ENCODE data around the gene PCDHB4. TPM values are rescaled to one million over a fixed set of nuclear protein-coding genes. Genes with fewer than 3 reads are reported as not detected.
"Not testable (repeated sequence)": the region's sequence is repeated elsewhere in the genome, so short reads cannot be mapped to it uniquely, and the experiment has no call there.

Gene PCDHB4
- total RNA-seq, 1 donor from 2014 or later = 0.35 TPM

DNA sequence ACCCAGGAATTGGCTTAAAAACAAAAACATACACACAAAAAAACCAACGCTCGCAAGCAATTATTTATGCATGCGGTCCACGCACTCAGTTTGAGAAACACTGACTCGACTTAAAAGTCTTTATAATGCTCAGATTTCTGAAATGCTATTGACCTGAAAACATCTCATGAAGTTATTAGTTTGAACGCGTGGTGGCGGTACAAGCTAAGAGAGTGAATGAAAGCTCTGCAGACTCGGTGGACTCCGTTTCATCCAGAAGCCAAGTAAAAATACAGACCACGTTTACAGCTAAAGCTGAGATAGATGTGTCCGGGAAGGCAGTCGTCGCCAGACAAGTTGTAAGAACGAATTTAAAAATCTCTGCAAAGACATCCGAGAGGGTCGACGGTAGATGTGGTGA, 28.2 kb downstream of the PCDHB4 start, which contains the start of gene PCDHB6:
TSS of gene PCDHB6 (plus strand) at position 246 of the 400 bp plus-strand sequence. CDS start 201 bp downstream, outside the sequence.
- DNase-seq (ENCODE audit: low spot score) (no peak), ATAC-seq (no peak)

DNA sequence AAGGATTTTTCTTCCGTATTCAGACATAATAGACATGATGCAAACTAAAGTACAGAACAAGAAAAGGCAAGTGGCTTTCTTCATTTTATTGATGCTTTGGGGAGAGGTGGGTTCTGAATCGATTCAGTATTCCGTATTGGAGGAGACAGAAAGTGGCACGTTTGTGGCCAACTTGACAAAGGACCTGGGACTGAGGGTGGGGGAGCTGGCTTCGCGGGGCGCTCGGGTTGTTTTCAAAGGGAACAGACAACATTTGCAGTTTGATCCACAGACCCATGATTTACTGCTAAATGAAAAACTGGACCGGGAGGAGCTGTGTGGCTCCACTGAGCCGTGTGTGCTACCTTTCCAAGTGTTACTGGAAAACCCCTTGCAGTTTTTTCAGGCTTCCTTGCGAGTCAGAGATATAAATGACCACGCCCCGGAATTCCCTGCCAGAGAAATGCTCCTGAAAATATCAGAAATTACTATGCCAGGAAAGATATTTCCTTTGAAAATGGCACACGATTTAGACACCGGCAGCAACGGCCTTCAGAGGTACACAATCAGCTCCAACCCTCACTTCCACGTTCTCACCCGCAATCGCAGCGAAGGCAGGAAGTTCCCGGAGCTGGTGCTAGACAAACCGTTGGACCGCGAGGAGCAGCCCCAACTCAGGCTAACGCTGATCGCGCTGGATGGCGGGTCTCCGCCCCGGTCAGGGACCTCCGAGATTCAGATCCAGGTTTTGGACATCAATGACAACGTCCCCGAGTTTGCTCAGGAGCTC, 28.8 kb downstream of the PCDHB4 start:
- ATAC-seq = no peak
- no peak for DNase-seq (ENCODE audit: low spot score)

DNA sequence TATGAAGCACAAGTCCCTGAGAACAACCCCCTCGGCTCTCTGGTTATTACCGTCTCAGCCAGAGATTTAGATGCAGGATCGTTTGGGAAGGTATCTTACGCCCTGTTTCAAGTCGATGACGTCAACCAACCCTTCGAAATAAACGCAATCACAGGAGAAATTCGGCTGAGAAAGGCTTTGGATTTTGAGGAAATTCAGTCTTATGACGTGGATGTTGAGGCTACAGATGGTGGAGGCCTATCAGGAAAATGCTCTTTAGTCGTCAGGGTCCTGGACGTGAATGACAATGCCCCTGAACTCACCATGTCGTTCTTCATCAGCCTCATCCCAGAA, 29.3 kb downstream of the PCDHB4 start:
- ATAC-seq (no peak), DNase-seq (ENCODE audit: low spot score) (no peak)

DNA sequence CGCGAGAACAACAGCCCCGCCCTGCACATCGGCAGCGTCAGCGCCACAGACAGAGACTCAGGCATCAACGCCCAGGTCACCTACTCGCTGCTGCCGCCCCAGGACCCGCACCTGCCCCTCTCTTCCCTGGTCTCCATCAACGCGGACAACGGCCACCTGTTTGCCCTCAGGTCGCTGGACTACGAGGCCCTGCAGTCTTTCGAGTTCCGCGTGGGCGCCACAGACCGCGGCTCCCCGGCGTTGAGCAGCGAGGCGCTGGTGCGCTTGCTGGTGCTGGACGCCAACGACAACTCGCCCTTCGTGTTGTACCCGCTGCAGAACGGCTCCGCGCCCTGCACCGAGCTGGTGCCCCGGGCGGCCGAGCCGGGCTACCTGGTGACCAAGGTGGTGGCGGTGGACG, 30.0 kb downstream of the PCDHB4 start:
- ATAC-seq; DNase-seq (ENCODE audit: low spot score): not testable (repeated sequence)

DNA sequence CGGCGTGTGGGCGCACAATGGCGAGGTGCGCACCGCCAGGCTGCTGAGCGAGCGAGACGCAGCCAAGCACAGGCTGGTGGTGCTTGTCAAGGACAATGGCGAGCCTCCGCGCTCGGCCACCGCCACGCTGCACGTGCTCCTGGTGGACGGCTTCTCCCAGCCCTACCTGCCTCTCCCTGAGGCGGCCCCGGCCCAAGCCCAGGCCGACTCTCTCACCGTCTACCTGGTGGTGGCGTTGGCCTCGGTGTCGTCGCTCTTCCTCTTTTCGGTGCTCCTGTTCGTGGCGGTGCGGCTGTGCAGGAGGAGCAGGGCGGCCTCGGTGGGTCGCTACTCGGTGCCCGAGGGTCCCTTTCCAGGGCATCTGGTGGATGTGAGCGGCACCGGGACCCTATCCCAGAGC, 30.5 kb downstream of the PCDHB4 start:
- not testable (repeated sequence) for DNase-seq (ENCODE audit: low spot score); ATAC-seq

DNA sequence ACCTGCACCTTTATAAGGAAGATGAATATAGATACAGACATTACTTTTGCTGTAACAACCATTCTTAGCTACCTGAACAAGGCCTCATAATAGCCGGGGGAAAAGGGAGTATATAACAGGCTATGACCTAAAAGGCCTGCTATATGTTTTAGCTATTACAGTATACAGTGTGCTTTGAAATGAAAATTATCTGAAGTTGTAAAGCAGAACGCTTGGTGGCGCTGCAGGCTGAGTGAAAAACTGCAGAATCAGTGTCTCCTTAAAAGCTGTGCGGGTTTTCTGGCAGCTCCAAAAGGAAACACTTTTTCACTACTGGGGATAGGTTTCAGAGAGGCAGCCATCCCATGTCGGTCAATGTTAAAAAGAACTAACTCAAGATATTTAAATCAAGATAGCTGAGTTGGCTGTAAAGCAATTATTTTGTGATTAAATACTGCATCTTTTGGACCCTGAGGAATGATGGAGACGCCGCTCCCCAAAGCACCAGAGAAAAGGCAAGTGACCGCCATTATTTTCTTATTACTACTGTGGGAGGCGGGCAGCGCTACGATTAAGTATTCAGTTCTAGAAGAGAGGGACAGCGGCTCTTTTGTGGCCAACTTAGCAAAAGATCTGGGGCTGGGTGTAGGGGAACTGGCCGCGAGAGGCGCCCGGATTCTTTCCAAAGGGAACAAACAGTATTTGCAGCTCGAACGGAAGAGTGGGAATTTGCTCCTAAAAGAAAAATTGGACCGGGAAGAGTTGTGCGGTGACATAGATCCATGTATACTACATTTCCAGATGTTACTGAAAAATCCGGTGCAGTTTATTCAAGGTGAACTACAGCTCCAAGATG, 34.1 kb downstream of the PCDHB4 start:
- no peak for ATAC-seq
- DNase-seq (ENCODE audit: low spot score) = no peak

DNA sequence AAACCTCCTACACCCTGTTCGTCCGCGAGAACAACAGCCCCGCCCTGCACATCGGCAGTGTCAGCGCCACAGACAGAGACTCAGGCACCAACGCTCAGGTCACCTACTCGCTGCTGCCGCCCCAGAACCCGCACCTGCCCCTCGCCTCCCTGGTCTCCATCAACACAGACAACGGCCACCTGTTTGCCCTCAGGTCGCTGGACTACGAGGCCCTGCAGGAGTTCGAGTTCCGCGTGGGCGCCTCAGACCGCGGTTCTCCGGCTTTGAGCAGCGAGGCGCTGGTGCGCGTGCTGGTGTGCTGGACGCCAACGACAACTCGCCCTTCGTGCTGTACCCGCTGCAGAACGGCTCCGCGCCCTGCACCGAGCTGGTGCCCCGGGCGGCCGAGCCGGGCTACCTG, 35.7 kb downstream of the PCDHB4 start:
- DNase-seq (ENCODE audit: low spot score); ATAC-seq: not testable (repeated sequence)

DNA sequence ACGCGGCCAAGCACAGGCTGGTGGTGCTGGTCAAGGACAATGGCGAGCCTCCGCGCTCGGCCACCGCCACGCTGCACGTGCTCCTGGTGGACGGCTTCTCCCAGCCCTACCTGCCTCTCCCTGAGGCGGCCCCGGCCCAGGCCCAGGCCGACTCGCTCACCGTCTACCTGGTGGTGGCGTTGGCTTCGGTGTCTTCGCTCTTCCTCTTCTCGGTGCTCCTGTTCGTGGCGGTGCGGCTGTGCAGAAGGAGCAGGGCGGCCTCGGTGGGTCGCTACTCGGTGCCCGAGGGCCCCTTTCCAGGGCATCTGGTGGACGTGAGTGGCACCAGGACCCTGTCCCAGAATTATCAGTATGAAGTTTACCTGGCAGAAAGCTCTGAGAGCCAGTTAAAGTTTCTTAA, 36.3 kb downstream of the PCDHB4 start:
- not testable (repeated sequence) for DNase-seq (ENCODE audit: low spot score); ATAC-seq

DNA sequence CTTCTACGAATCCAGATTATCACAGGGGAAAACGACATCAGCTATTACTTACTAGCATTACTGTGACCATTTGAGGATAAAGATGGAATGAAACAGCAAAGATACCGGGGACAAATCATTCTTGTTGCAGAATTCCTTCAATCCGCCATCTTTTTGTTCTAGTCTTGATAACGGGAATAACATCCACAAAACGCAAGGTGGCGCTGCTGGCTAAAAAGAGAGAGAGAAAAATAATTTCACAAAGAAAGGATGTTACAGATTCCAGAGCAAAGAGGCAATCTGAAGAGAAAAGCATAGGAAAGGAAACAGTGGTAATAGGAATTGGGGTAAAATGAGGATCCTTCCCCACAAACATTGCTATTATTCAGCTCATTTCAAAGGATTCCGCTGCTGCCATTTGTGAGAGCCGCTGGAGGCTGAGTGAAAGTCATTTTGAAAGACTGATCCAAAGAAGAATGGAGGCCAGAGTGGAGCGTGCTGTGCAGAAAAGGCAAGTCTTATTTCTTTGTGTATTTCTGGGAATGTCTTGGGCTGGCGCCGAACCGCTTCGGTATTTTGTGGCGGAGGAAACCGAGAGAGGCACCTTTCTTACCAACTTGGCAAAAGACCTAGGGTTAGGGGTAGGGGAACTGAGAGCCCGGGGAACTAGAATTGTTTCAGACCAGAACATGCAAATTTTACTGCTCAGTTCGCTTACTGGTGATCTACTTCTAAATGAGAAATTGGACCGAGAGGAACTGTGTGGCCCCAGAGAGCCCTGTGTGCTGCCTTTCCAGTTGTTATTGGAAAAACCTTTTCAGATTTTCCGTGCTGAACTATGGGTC, 51.0 kb downstream of the PCDHB4 start, which contains the start of gene PCDHB7:
TSS of gene PCDHB7 (plus strand) at position 264 of the 824 bp plus-strand sequence. CDS start at position 456, 192 bp downstream.
- ATAC-seq (no peak), DNase-seq (ENCODE audit: low spot score) (no peak)

DNA sequence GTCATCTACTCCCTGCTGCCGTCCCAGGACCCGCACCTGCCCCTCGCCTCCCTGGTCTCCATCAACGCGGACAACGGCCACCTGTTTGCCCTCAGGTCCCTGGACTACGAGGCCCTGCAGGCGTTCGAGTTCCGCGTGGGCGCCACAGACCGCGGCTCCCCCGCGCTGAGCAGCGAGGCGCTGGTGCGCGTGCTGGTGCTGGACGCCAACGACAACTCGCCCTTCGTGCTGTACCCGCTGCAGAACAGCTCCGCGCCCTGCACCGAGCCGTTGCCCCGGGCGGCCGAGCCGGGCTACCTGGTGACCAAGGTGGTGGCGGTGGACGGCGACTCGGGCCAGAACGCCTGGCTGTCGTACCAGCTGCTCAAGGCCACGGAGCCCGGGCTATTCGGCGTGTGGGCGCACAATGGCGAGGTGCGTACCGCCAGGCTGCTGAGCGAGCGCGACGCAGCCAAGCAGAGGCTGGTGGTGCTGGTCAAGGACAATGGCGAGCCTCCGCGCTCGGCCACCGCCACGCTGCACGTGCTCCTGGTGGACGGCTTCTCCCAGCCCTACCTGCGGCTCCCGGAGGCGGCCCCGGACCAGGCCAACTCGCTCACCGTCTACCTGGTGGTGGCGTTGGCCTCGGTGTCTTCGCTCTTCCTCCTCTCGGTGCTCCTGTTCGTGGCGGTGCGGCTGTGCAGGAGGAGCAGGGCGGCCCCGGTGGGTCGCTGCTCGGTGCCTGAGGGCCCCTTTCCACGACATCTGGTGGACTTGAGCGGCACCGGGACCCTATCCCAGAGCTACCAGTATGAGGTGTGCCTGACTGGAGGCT, 52.9 kb downstream of the PCDHB4 start:
- DNase-seq (ENCODE audit: low spot score); ATAC-seq: not testable (repeated sequence)

Other genes starting within 250 kb of the PCDHB4 start
- 0.08 TPM for gene PCDHA12, start 246.5 kb upstream of the PCDHB4 start, total RNA-seq
- 0.28 TPM for gene PCDHA13, start 239.7 kb upstream of the PCDHB4 start, total RNA-seq
- 0.28 TPM for gene PCDHAC1, start 195.5 kb upstream of the PCDHB4 start, total RNA-seq
- gene PCDHAC2, start 155.3 kb upstream of the PCDHB4 start, total RNA-seq = 0.86 TPM
- gene PCDHB1, start 70.4 kb upstream of the PCDHB4 start, total RNA-seq = not detected
- gene PCDHB2, start 27.2 kb upstream of the PCDHB4 start, total RNA-seq = 0.08 TPM
- 0.15 TPM for gene PCDHB3, start 21.3 kb upstream of the PCDHB4 start, total RNA-seq
- 0.33 TPM for gene PCDHB5, start 13.4 kb downstream of the PCDHB4 start, total RNA-seq
- gene PCDHB6, start 28.2 kb downstream of the PCDHB4 start, total RNA-seq = 0.10 TPM
- 0.25 TPM for gene PCDHB7, start 50.8 kb downstream of the PCDHB4 start, total RNA-seq
- gene PCDHB8, start 56.0 kb downstream of the PCDHB4 start, total RNA-seq = not detected
- gene PCDHB16, start 60.6 kb downstream of the PCDHB4 start, total RNA-seq = 0.58 TPM
- gene PCDHB9, start 65.3 kb downstream of the PCDHB4 start, total RNA-seq = 0.05 TPM
- 0.28 TPM for gene PCDHB10, start 70.5 kb downstream of the PCDHB4 start, total RNA-seq
- gene PCDHB11, start 77.8 kb downstream of the PCDHB4 start, total RNA-seq = 0.20 TPM
- 0.28 TPM for gene PCDHB12, start 86.9 kb downstream of the PCDHB4 start, total RNA-seq
- gene PCDHB13, start 92.1 kb downstream of the PCDHB4 start, total RNA-seq = 0.65 TPM
- gene PCDHB14, start 101.5 kb downstream of the PCDHB4 start, total RNA-seq = 0.75 TPM
- gene PCDHB15, start 123.6 kb downstream of the PCDHB4 start, total RNA-seq = 0.38 TPM
- gene SLC25A2, start 182.2 kb downstream of the PCDHB4 start, total RNA-seq = 0.25 TPM
- 20.6 TPM for gene TAF7, start 199.0 kb downstream of the PCDHB4 start, total RNA-seq
- gene PCDHGA1, start 208.7 kb downstream of the PCDHB4 start, total RNA-seq = 0.10 TPM
- 1.1 TPM for gene PCDHGA2, start 216.9 kb downstream of the PCDHB4 start, total RNA-seq
- gene PCDHGA3, start 222.0 kb downstream of the PCDHB4 start, total RNA-seq = 0.60 TPM
- gene PCDHGB1, start 228.3 kb downstream of the PCDHB4 start, total RNA-seq = 0.63 TPM
- 0.53 TPM for gene PCDHGA4, start 233.2 kb downstream of the PCDHB4 start, total RNA-seq
- gene PCDHGB2, start 238.2 kb downstream of the PCDHB4 start, total RNA-seq = 0.81 TPM
- gene PCDHGA5, start 242.3 kb downstream of the PCDHB4 start, total RNA-seq = 0.35 TPM
- 0.83 TPM for gene PCDHGB3, start 248.4 kb downstream of the PCDHB4 start, total RNA-seq